Coronary artery (tissue), 2 donors: ENCODE results near the gene NRXN2.

Experiments
- DNase-seq: peaks from one replicate; pipeline ENCODE4 v3.0.0-alpha.2; 2017; ENCODE audit warnings: low spot score
- H3K27ac ChIP-seq, 2 donors: fragments of 200-600 bp; sonication (generic); one replicate each; pipeline ENCODE4 v1.5.1; 2016 to 2019
- H3K4me3 ChIP-seq: fragments of 200-600 bp; sonication (generic); 2 replicates; pipeline ENCODE4 v1.5.1; 2016; ENCODE audit warnings: mild to moderate bottlenecking, moderate library complexity
- CTCF ChIP-seq: fragments of 200-600 bp; sonication (generic); IDR thresholded peaks from one replicate; pipeline ENCODE4 v1.5.1; 2019; ENCODE audit warnings: antibody characterized with exemption

NRXN2 gene

GRCh38 chr11:64610596-64610995, 112.4 kb downstream of the NRXN2 start:
- TF ChIP-seq CTCF: no peak
- Histone ChIP-seq H3K4me3 (no peak overlapping the region), H3K27ac (no peak overlapping the region)
- DNase-seq: no peak

GRCh38 chr11:64609436-64610047, 113.5 kb downstream of the NRXN2 start:
- Histone ChIP-seq H3K27ac (no peak overlapping the region), H3K4me3 (no peak overlapping the region)
- no peak for TF ChIP-seq CTCF
- no peak for DNase-seq

GRCh38 chr11:64608636-64609035, 114.4 kb downstream of the NRXN2 start:
- TF ChIP-seq CTCF: no peak
- DNase-seq: no peak
- Histone ChIP-seq H3K4me3 (no peak overlapping the region), H3K27ac (no peak overlapping the region)

GRCh38 chr11:64608046-64608445, 115.0 kb downstream of the NRXN2 start:
- no peak for TF ChIP-seq CTCF
- H3K27ac ChIP-seq: peak overlapping the region in 1 of 2 donors; percentile 31
- DNase-seq: no peak
- peak overlapping the region; percentile 59 for H3K4me3 ChIP-seq

- no peak for DNase-seq
- Histone ChIP-seq H3K27ac (peak overlapping the region in 1 of 2 donors; percentile 31), H3K4me3 (peak overlapping the region; percentile 59)
- no peak for TF ChIP-seq CTCF
Measured at GRCh38 chr11:64607381-64607985, 115.5 kb downstream of the NRXN2 start.

GRCh38 chr11:64606796-64607380, 116.1 kb downstream of the NRXN2 start:
- no peak overlapping the region for H3K4me3 ChIP-seq
- DNase-seq: no peak
- no peak overlapping the region for H3K27ac ChIP-seq
- TF ChIP-seq CTCF: no peak
